T-helper 2 cell (primary cell): ENCODE results near the gene PTGIS.
A peak's percentile ranks its signal among the peaks of the same experiment; 100 is the strongest.
"Not testable (repeated sequence)": the region's sequence is repeated elsewhere in the genome, so short reads cannot be mapped to it uniquely, and the experiment has no call there.

Source experiments
- DNase-seq, 5 experiments: peaks; one replicate each; pipeline versions ENCODE4 v3.0.0 to v3.0.0-alpha.2; 2012 to 2022

The PTGIS gene

GRCh38 chr20:49579874-49580812 lies 12.2 kb upstream of the PTGIS start:
- no peak for DNase-seq

GRCh38 chr20:49579195-49579594 lies 11.3 kb upstream of the PTGIS start:
- DNase-seq: no peak

- DNase-seq: no peak
Measured at GRCh38 chr20:49578436-49578835, 10.5 kb upstream of the PTGIS start.

GRCh38 chr20:49575551-49576060 lies 7.7 kb upstream of the PTGIS start:
- no peak for DNase-seq

DNA sequence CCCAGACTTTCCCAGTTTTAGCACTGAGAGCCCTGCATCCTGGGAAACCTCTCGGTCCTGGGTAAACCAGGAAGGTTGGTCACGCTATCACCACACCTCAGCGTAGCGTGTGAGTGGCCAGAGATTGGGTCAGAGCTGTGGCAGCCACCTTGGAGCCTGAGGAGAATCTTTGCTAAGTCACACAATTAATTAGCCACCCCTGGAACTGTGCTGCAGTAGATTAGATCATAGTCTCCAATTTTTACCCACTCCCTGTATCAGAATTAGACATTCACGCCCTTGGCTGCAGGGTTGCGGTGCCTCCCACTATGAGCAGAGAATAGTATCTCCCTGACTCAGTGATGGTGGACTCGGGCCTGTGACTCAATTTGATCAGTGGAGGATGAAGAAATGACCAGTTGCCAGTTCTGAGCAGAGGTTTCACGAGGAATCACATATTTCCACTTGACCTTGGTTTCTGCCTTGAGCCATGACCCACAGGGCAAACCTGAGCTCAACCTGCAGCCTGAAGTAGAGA lies 6.0 kb upstream of the PTGIS start:
- DNase-seq: no peak

GRCh38 chr20:49572857-49573256 lies 4.9 kb upstream of the PTGIS start:
- peak in 1 of 5 experiments; percentile 64 for DNase-seq

DNA sequence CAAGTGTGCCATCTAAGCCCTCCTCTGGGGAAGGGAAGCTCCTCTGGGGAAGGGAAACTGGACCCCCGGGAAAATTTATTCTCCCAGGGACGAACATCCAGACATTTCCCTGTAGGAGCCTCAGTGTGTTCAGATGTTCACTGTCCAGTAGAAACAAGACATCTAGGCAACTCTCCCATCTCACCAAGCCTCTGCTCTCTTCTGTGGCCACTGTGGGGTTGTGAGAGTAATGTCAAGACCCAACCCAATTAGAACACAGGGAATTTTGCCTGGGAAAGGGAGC lies 3.6 kb upstream of the PTGIS start:
- DNase-seq: no peak

DNA sequence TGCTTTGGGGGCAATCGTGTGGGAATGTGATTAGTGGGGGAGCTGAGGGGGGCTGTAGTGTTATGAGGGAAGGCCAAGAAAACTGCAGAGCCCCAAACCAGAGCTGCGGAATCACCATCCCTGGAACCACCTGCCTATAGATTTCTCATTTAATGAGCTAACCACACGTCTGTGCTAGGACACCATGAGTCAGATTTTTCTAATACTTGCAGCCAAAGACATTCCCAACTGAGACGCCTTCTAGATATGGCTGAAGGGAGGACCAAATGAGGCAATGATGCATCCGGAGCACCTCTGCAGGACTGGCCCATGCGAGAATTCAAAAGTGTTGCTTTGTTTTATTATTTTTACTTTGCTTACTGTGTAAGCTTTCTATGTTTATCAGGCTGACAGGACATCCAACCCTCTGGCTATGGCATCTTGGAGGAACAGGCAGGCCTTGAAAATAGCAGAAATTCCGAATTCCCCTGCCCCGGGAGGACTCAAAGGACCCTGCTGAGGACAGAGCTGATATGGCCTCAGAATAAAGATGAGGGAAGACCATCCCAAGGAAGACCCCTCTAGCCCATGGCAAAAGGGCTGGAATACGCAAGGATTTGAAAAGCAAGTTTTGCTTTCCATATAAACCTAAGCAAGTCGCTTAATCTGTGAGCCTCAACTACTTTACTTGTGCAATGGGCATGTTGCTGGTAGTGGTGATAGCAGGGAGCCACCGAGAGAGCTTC lies 3.1 kb upstream of the PTGIS start:
- no peak for DNase-seq

DNA sequence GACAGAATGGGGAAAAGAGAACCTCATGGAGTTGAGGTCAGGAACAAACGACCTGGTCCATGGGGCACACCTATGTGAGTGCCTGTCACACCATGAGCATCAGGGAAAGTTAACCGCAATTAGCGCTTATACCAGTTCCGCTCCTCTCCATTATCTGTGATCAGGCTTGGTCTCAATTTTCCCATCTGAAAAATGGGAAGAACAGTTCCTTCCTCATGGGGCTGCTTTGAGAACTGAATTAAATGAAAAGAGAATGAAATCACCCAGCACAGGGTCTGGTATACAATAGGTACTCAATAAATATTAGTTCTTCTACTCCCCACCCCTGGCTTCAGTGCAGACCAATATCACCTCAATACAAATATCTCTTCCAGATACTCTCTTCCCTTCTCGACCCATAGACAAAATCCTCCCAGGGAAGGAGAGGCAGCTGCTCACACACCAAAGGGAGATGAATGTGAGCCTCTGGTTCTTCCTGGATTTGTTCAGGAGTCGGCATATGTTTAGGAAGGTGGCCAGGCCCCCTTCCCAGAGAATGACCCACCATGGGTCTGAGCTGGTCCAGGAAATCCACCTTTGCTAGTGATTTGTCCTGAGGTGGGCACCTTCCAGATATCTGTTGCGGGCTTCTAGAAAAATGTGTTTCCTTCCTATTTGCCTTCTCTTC lies 2.4 kb upstream of the PTGIS start:
- DNase-seq: no peak

DNA sequence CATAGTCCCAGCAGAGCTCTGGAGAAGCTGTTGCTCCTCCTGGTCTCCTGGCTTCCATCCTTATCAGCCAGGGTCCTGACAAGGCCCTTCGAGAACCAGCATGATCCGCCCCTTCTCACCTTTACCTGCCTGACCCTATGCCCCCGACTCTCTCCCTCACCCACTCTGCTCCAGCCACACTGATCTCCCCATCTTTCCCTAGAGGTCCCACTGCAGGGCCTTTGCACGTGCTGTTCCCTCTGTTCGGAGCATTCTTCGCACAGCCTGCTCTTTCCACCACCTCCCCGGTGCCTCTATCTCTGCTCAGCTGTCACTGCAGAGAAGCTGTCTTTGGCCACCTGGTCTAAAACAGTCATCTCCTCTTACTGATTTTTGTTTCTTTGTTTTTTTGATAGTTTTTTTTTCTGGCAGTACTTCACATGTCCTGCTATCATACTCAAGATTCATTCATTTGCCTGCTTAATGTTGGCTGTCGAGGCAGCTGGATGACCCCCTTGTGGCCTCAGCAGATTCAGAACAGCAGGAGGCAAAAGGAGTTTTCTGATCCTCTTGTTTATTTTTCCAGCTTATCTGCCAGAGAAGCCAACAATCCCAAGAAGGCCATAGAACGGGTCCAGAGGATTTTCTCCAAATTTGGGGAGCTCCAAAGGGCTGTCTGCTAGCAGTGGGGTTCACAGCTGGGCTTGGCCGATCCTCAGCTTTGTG lies 1.6 kb upstream of the PTGIS start:
- DNase-seq: no peak

DNA sequence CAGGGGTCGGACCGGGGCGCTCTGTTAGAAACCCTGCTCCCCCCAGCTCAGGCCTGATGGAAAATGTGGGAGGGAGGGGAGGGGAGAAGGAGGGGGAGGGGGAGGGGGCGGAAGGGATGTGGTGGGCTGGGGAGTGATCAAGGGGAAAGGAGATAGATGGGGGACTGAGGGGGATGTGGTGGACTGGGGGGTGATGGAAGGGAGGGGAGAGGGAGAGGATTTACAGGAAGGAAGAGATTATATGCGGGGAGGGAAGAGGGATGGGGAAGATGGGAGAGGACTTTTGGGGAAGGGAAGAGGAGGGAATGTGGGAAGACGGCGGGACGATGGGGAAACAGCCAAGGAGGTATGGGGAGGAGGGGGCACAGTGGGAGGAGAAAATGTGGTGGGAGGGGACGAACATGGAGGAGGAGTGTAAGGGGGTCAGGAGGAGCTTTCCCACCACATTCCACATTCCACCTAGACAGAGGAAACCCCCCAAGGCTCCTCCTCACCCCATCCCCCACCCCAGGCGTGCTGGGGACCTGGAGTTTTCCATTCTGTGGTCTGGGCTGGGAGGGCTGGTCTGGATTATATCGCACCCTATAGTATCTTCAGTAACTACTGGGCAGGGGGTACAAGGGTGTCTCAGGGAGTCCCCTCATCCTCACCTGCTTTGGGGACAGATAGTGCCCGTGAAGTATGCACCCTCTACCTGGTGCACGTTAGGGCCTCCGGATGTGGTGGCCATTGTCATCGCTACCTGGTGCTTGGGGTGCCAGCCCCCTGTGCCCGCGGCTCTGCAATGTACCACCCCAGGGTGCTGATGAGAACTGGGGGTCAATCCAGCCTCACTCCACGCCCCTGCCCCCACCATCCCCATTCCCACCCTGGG lies 578 bp upstream of the PTGIS start:
- DNase-seq: no peak

- DNase-seq: no peak
Measured at GRCh38 chr20:49566401-49567364, 1.3 kb downstream of the PTGIS start.

- not testable (repeated sequence) for DNase-seq
Measured at GRCh38 chr20:49564991-49565390, 2.9 kb downstream of the PTGIS start.

DNA sequence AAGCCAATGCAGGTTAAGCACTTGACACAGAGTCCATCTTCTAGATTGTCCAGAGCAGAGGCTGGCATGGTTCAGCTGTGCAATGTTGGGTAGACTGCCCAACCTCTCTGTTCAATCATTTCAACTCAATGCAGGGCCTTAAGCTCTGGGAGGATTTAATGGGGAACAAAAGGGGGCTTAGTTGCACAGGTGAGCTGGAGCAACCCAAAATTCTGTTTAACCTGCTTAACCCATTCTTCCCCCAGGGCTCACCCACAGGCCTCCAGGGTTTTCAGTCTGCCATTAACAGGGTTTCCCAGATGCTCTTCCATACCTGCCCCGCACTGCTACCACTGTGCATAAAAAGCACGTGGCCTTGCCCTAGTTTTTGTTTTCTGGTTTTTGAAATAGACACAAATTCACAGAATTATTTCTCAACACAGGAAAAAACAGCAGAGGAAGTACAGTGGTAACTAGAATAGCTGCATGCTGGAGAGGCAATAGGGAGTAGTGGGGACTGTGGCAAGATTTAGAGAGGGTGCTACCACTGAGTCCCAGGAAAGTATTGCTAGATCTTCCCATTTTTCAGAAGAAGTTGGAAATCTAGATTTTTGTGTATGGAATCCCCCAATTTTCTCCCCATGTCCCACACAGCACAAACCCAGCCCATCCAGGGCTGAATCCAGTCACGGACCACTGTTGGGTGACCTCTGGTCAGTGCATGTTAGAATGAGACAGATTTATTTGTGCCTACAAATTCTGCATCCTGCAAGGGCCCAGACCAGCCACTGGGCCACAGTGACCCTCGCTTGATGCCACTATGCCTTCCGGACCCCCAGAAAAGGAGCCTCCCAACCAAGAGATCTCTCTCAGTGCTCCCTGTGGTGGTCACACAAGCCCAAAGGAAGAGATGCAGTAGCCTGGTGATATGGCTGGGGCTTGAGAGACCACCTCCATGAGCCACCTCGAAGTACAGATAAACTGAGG lies 4.6 kb downstream of the PTGIS start:
- no peak for DNase-seq

DNA sequence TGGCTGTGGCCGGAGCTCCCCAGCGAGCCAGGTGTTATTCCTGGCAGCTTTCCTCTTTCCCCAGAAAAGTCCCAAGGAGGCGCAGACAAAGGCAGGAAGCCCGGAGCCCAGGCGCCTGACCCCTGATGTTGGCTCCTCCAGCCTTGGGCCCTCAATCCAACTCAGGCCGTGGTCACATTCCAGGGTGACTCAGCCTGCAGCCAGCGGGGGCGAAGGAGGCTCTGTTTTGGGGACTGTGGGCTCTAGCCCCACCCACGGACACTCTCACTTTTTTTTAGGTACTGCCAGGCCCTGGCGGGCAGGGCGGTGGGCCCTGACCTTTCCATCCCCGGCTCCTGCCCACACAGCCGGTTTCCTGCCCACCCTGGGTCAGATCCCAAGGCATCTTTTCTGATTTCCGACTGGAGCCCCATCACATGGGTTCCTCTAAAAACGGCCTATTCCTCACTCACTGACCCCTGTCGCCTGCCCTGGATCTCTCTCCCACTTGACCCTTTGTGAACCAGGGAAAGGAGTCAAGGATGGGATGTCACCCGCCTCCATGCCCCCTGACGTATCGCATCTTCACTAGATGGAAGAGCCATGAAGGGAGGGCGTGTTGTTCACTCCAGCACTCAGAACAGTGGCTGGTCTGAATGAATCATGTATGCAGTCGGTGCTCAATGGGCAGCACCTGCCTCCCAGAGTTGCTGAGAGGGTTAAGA lies 5.5 kb downstream of the PTGIS start:
- DNase-seq: no peak

GRCh38 chr20:49561806-49562205 lies 6.1 kb downstream of the PTGIS start:
- no peak for DNase-seq

GRCh38 chr20:49561256-49561655 lies 6.7 kb downstream of the PTGIS start:
- no peak for DNase-seq

- no peak for DNase-seq
Measured at GRCh38 chr20:49560646-49561045, 7.3 kb downstream of the PTGIS start.
